Neutrophil (primary cell): ENCODE measurements around the gene MACO1.

Experiments
- H3K27ac ChIP-seq: fragments of 200-600 bp; sonication (generic); 2 replicates; pipeline ENCODE4 v1.5.1; 2016; ENCODE audit warnings: mild to moderate bottlenecking, moderate library complexity
- H3K27me3 ChIP-seq: fragments of 200-600 bp; sonication (generic); 2 replicates; pipeline ENCODE4 v1.6.0; 2016; ENCODE audit warnings: mild to moderate bottlenecking
- H3K36me3 ChIP-seq: fragments of 200-600 bp; sonication (generic); 2 replicates; pipeline ENCODE4 v1.5.1; 2017
- H3K4me1 ChIP-seq, 2 experiments: fragments of 200-600 bp in 1 of 2; sonication (generic) in 1 of 2; 1 replicate in 1 of 2; 2 replicates in 1 of 2; pipeline versions ENCODE4 v1.5.1 to v1.6.1; 2013 to 2016; ENCODE audit warnings: low read depth in 1 of 2, low read length in 1 of 2, mild to moderate bottlenecking in 1 of 2, moderate library complexity in 1 of 2; ENCODE audit not compliant: control insufficient read depth in 1 of 2, insufficient read depth in 1 of 2
- H3K4me3 ChIP-seq, 2 experiments: fragments of 200-600 bp in 1 of 2; sonication (generic) in 1 of 2; 1 replicate in 1 of 2; 2 replicates in 1 of 2; pipeline ENCODE4 v1.5.1; 2013 to 2016; ENCODE audit warnings: low read depth in 1 of 2, low read length in 1 of 2, mild to moderate bottlenecking in 1 of 2, moderate library complexity in 1 of 2
- H3K9me3 ChIP-seq: fragments of 200-600 bp; sonication (generic); 2 replicates; pipeline ENCODE4 v1.5.1; 2016
- CTCF ChIP-seq: fragments of 200-600 bp; sonication (generic); IDR thresholded peaks from 2 replicates; pipeline ENCODE4 v1.5.1; 2016; ENCODE audit warnings: antibody characterized with exemption

The MACO1 gene

GRCh38 chr1:25533775-25534409, 103.2 kb downstream of the MACO1 start:
- TF ChIP-seq CTCF: no peak
- Histone ChIP-seq H3K9me3 (no peaks in the 10 kb centered on the region), H3K4me3 (no peak overlapping the region), H3K4me1 (no peaks in the 10 kb centered on the region), H3K27ac (no peak overlapping the region), H3K27me3 (no peaks in the 10 kb centered on the region), H3K36me3 (no peaks in the 10 kb centered on the region)

GRCh38 chr1:25534410-25534788, 103.7 kb downstream of the MACO1 start:
- H3K27me3 ChIP-seq: no peaks in the 10 kb centered on the region
- H3K4me3 ChIP-seq: no peak overlapping the region
- H3K9me3 ChIP-seq: no peaks in the 10 kb centered on the region
- H3K4me1 ChIP-seq: no peaks in the 10 kb centered on the region
- H3K36me3 ChIP-seq: no peaks in the 10 kb centered on the region
- no peak for TF ChIP-seq CTCF
- H3K27ac ChIP-seq: no peak overlapping the region

GRCh38 chr1:25536124-25536523, 105.4 kb downstream of the MACO1 start:
- TF ChIP-seq CTCF: no peak
- Histone ChIP-seq H3K36me3 (no peaks in the 10 kb centered on the region), H3K27me3 (no peaks in the 10 kb centered on the region), H3K9me3 (no peaks in the 10 kb centered on the region), H3K27ac (no peak overlapping the region), H3K4me1 (no peaks in the 10 kb centered on the region), H3K4me3 (no peak overlapping the region)

GRCh38 chr1:25537153-25537831, 106.6 kb downstream of the MACO1 start:
- H3K27me3 ChIP-seq: peaks cover 4% of the 10 kb centered on the region
- no peak for TF ChIP-seq CTCF
- H3K36me3 ChIP-seq: no peaks in the 10 kb centered on the region
- no peaks in the 10 kb centered on the region for H3K9me3 ChIP-seq
- H3K27ac ChIP-seq: no peak overlapping the region
- H3K4me3 ChIP-seq: no peak overlapping the region
- H3K4me1 ChIP-seq: no peaks in the 10 kb centered on the region

- Histone ChIP-seq H3K4me3 (no peak overlapping the region), H3K9me3 (no peaks in the 10 kb centered on the region), H3K27me3 (peaks cover 7% of the 10 kb centered on the region), H3K36me3 (no peaks in the 10 kb centered on the region), H3K4me1 (peaks cover 0 to 2% of the 10 kb centered on the region in 2 experiments), H3K27ac (no peak overlapping the region)
- no peak for TF ChIP-seq CTCF
Observed at GRCh38 chr1:25538191-25538767, 107.6 kb downstream of the MACO1 start.
